ENCODE results near the gene DSG2.

Gene DSG2

DNA sequence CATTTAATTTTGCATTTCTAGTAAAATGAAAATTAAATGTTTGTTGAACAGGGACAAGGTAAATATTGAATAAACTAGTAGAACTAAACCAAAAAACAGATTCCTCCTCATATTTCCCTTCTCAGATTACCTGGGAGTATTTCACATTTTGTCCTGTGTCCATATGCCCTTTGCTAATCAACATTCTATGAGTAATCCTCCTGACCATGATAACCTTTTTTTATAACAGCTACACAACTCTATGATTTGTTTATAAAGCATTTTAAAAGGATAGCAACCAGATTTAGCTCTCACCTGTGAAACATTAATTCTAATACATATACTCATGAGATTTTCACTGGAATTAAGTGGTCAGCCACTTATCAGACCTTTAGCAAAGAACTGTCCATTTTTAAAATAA is 7.1 kb upstream of the DSG2 start:
- no peaks in the 10 kb centered on the region for H3K9me2 ChIP-seq (ENCODE audit: low read depth, low read length)
- H2AFZ ChIP-seq (ENCODE audit: low read length), result no peak overlapping the region
- no peaks in the 10 kb centered on the region for H3K79me2 ChIP-seq (ENCODE audit: insufficient read depth, low read length)
- H3K9ac ChIP-seq (ENCODE audit: low read length), result no peak overlapping the region
- no peaks in the 10 kb centered on the region for H3F3A ChIP-seq (ENCODE audit: insufficient read depth, low read length)
- H3K4me1 ChIP-seq (ENCODE audit: insufficient read depth, low read length, severe bottlenecking), result no peaks in the 10 kb centered on the region
- H3K36me3 ChIP-seq (ENCODE audit: insufficient read depth, low read length), result no peaks in the 10 kb centered on the region
- H3K9me3 ChIP-seq (ENCODE audit: low read length), result no peaks in the 10 kb centered on the region
- no peaks in the 10 kb centered on the region for H3K27me3 ChIP-seq (ENCODE audit: insufficient read depth, low read length)
- H3K4me2 ChIP-seq (ENCODE audit: low read length), result no peak overlapping the region
- TF ChIP-seq EZH2 (IDR thresholded peaks at IDR 0.05; ENCODE audit: borderline replicate concordance, low read length), result no peak
- TF ChIP-seq, protein P1, sequence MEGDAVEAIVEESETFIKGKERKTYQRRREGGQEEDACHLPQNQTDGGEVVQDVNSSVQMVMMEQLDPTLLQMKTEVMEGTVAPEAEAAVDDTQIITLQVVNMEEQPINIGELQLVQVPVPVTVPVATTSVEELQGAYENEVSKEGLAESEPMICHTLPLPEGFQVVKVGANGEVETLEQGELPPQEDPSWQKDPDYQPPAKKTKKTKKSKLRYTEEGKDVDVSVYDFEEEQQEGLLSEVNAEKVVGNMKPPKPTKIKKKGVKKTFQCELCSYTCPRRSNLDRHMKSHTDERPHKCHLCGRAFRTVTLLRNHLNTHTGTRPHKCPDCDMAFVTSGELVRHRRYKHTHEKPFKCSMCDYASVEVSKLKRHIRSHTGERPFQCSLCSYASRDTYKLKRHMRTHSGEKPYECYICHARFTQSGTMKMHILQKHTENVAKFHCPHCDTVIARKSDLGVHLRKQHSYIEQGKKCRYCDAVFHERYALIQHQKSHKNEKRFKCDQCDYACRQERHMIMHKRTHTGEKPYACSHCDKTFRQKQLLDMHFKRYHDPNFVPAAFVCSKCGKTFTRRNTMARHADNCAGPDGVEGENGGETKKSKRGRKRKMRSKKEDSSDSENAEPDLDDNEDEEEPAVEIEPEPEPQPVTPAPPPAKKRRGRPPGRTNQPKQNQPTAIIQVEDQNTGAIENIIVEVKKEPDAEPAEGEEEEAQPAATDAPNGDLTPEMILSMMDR (IDR thresholded peaks at IDR 0.05; ENCODE audit: low read length), result no peak
- no peak overlapping the region for H3K27ac ChIP-seq (ENCODE audit: low read depth, low read length, poor library complexity, severe bottlenecking)
- no peak overlapping the region for H3K4me3 ChIP-seq (ENCODE audit: low read depth, low read length, poor library complexity, severe bottlenecking)
- H4K20me1 ChIP-seq (ENCODE audit: insufficient read depth, low read length), result no peaks in the 10 kb centered on the region

DNA sequence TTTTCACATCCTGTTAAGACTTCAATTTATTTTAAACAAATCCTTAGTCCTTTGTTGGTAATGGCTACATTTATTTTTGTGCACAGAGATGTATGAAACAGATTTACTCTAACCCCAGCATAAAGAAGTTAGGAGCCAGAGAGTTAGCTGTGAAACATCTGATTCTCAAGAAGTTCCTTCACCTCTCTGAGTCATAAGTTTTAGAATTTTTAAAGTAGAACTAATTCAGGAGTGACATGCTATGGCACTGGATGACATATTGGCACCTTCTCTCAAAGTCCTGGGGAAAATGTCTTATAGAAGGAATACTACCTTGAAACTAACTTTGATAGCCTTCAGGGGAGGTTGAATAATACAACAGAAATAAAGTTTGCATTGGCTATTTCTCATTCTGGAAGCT is 6.4 kb upstream of the DSG2 start:
- no peak overlapping the region for H3K4me2 ChIP-seq (ENCODE audit: low read length)
- H2AFZ ChIP-seq (ENCODE audit: low read length), result no peak overlapping the region

DNA sequence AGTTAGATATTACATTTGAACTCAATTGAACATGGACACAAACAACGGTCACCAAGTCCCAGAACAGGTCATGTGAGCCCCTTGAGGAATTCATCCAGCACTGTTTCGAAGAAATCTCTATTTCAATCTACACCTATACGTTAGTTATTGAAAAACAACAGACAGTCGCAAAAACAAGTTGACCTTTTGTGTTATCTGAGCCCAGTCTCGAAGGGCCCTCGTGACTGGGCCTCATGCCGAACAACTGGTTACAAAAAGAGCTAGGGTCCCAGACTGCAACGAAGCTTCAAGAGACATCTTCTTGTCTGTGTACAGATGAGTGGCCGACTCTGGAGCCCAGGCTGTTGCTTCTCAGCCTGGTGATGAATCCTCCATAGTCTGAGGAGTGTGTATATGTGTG is 5.3 kb upstream of the DSG2 start:
- no peaks in the 10 kb centered on the region for H3K79me2 ChIP-seq (ENCODE audit: insufficient read depth, low read length)
- TF ChIP-seq EZH2 (IDR thresholded peaks at IDR 0.05; ENCODE audit: borderline replicate concordance, low read length), result no peak
- TF ChIP-seq, protein P1 (IDR thresholded peaks at IDR 0.05; ENCODE audit: low read length), result no peak
- H3K4me3 ChIP-seq (ENCODE audit: low read depth, low read length, poor library complexity, severe bottlenecking), result no peak overlapping the region
- H3K4me1 ChIP-seq (ENCODE audit: insufficient read depth, low read length, severe bottlenecking), result no peaks in the 10 kb centered on the region
- H3K9ac ChIP-seq (ENCODE audit: low read length), result no peak overlapping the region
- no peaks in the 10 kb centered on the region for H3K36me3 ChIP-seq (ENCODE audit: insufficient read depth, low read length)
- no peaks in the 10 kb centered on the region for H3K9me2 ChIP-seq (ENCODE audit: low read depth, low read length)
- H4K20me1 ChIP-seq (ENCODE audit: insufficient read depth, low read length), result no peaks in the 10 kb centered on the region
- no peak overlapping the region for H3K4me2 ChIP-seq (ENCODE audit: low read length)
- no peaks in the 10 kb centered on the region for H3K9me3 ChIP-seq (ENCODE audit: low read length)
- H3F3A ChIP-seq (ENCODE audit: insufficient read depth, low read length), result no peaks in the 10 kb centered on the region
- H3K27me3 ChIP-seq (ENCODE audit: insufficient read depth, low read length), result no peaks in the 10 kb centered on the region
- no peak overlapping the region for H3K27ac ChIP-seq (ENCODE audit: low read depth, low read length, poor library complexity, severe bottlenecking)
- no peak overlapping the region for H2AFZ ChIP-seq (ENCODE audit: low read length)

More for the DNA sequence above, 6.4 kb upstream of the DSG2 start:
- Histone ChIP-seq H3K27ac (ENCODE audit: low read depth, low read length, poor library complexity, severe bottlenecking) (no peak overlapping the region), H3K4me1 (ENCODE audit: insufficient read depth, low read length, severe bottlenecking) (no peaks in the 10 kb centered on the region), H3K27me3 (ENCODE audit: insufficient read depth, low read length) (no peaks in the 10 kb centered on the region), H3K9ac (ENCODE audit: low read length) (no peak overlapping the region), H4K20me1 (ENCODE audit: insufficient read depth, low read length) (no peaks in the 10 kb centered on the region), H3K9me3 (ENCODE audit: low read length) (no peaks in the 10 kb centered on the region), H3K9me2 (ENCODE audit: low read depth, low read length) (no peaks in the 10 kb centered on the region), H3K79me2 (ENCODE audit: insufficient read depth, low read length) (no peaks in the 10 kb centered on the region), H3F3A (ENCODE audit: insufficient read depth, low read length) (no peaks in the 10 kb centered on the region), H3K4me3 (ENCODE audit: low read depth, low read length, poor library complexity, severe bottlenecking) (no peak overlapping the region), H3K36me3 (ENCODE audit: insufficient read depth, low read length) (no peaks in the 10 kb centered on the region)
- TF ChIP-seq EZH2 (IDR thresholded peaks at IDR 0.05; ENCODE audit: borderline replicate concordance, low read length), result no peak
- TF ChIP-seq, protein P1 (IDR thresholded peaks at IDR 0.05; ENCODE audit: low read length), result no peak

Data from OCI-LY1 (cell line).